Kidney (tissue), 14 donors: ENCODE data around the gene CHAT. TPM values are rescaled to one million over a fixed set of nuclear protein-coding genes. Genes with fewer than 3 reads are reported as not detected.
A peak's percentile ranks its signal among the peaks of the same experiment; 100 is the strongest.

ENCODE experiments used
- DNase-seq, 5 donors: peaks; one replicate each; pipeline ENCODE4 v3.0.0-alpha.2; 2013 to 2020
- FAIRE-seq: peaks from 2 replicates; lab custom pipeline; 2012; peaks lifted over from hg19 to GRCh38; lab: Jason Lieb, UNC
- H3K27ac ChIP-seq, 2 donors: one replicate each; pipeline ENCODE4 v1.7.0; 2013; ENCODE audit warnings: low read depth in 2 of 2, low read length in 2 of 2, inconsistent platforms in 1 of 2
- H3K27me3 ChIP-seq: one replicate; pipeline ENCODE4 v1.7.1; 2013; ENCODE audit warnings: low read length, inconsistent platforms; ENCODE audit not compliant: control insufficient read depth, insufficient read depth
- H3K36me3 ChIP-seq, 3 donors: one replicate each; pipeline versions ENCODE4 v1.7.0 to v1.7.1; 2013; ENCODE audit warnings: low read length in 3 of 3, control low read depth in 1 of 3, inconsistent platforms in 1 of 3; ENCODE audit not compliant: insufficient read depth in 3 of 3, control insufficient read depth in 2 of 3
- H3K4me1 ChIP-seq, 3 donors: one replicate each; pipeline versions ENCODE4 v1.7.0 to v1.7.1; 2013; ENCODE audit warnings: low read length in 3 of 3, inconsistent platforms in 1 of 3, low read depth in 1 of 3; ENCODE audit not compliant: control insufficient read depth in 2 of 3, insufficient read depth in 2 of 3
- H3K4me3 ChIP-seq, 3 donors: one replicate each; pipeline versions ENCODE4 v1.7.0 to v1.8.1; 2013; ENCODE audit warnings: low read length in 3 of 3, control low read depth in 1 of 3, inconsistent platforms in 1 of 3
- H3K9ac ChIP-seq, 3 donors: one replicate each; pipeline versions ENCODE4 v1.7.0 to v1.7.1; 2013; ENCODE audit warnings: low read length in 3 of 3, control low read depth in 1 of 3, inconsistent platforms in 1 of 3
- H3K9me3 ChIP-seq, 3 donors: one replicate each; pipeline versions ENCODE4 v1.7.0 to v1.7.1; 2013; ENCODE audit warnings: low read length in 3 of 3, control low read depth in 1 of 3, inconsistent platforms in 1 of 3; ENCODE audit not compliant: control insufficient read depth in 2 of 3, insufficient read depth in 1 of 3
- CTCF ChIP-seq: IDR thresholded peaks from 3 replicates; pipeline ENCODE4 v1.5.1; 2012; ENCODE audit warnings: mild to moderate bottlenecking, moderate library complexity, borderline replicate concordance; ENCODE audit not compliant: insufficient read depth; ENCODE audit errors: extremely low read depth
- intact Hi-C: fragments of 100-400 bp; cut with DNase I; formaldehyde crosslinking; loops from one replicate; pipeline ENCODE4 v1.11.1; 2022
- polyA plus RNA-seq: library from polyadenylated mRNA; stranded (reverse); fragments of 350-450 nt; fragmentation: Illumina TruSeq; extraction: RNeasy Lipid Tissue Mini Kit (QIAGEN cat#74804); gene quantifications from one replicate; pipeline ENCODE4 v1.2.3, GENCODE V29; 2014; ENCODE audit warnings: low read depth, low replicate concordance; ENCODE audit not compliant: insufficient read depth
- total RNA-seq: library from RNA; stranded (reverse); fragmentation: NEBNext Ultra II Directional; extraction: Animal tissue kit (Norgen Biotek cat#: 25700); gene quantifications from one replicate; pipeline ENCODE4 v1.2.1, GENCODE V29; 2021
- donor health status: control.
- donor health status: control.
- donor health status: control.
- donor health status: control.
- donor health status: control.
- donor health status: DM: yes; HTN: yes; CAD: no.
- donor health status: Normal renal cell carcinoma (clear cell type).

The CHAT gene
- total and polyA plus RNA-seq, 2 donors from 2014 or later: not detected

GRCh38 chr10:49601857-49602256 is 12.0 kb upstream of the CHAT start:
- no peaks in the 10 kb centered on the region for H3K4me1 ChIP-seq
- intact Hi-C loops: no loop called here
- H3K9ac ChIP-seq: no peak overlapping the region
- no peaks in the 10 kb centered on the region for H3K9me3 ChIP-seq
- H3K27ac ChIP-seq: no peak overlapping the region
- FAIRE-seq (no peak), DNase-seq (peak in 1 of 5 donors; percentile 4)
- no peak for TF ChIP-seq CTCF
- H3K4me3 ChIP-seq: no peak overlapping the region
- no peaks in the 10 kb centered on the region for H3K36me3 ChIP-seq
- no peaks in the 10 kb centered on the region for H3K27me3 ChIP-seq

- FAIRE-seq: no peak
- Histone ChIP-seq H3K9ac (no peak overlapping the region), H3K9me3 (no peaks in the 10 kb centered on the region), H3K27ac (no peak overlapping the region), H3K27me3 (peaks cover under 1% of the 10 kb centered on the region), H3K4me3 (no peak overlapping the region), H3K36me3 (no peaks in the 10 kb centered on the region), H3K4me1 (no peaks in the 10 kb centered on the region)
- peak in 1 of 5 donors; percentile 1 for DNase-seq
- intact Hi-C loops: no loop called here
- TF ChIP-seq CTCF: no peak
These were observed 11.3 kb upstream of the CHAT start for GRCh38 chr10:49602380-49603023.

- FAIRE-seq: no peak
- Histone ChIP-seq H3K27me3 (peaks cover 15% of the 10 kb centered on the region), H3K9me3 (no peaks in the 10 kb centered on the region), H3K27ac (no peak overlapping the region), H3K36me3 (no peaks in the 10 kb centered on the region), H3K4me3 (no peak overlapping the region), H3K9ac (no peak overlapping the region), H3K4me1 (peaks cover 0 to under 1% (median 0%) of the 10 kb centered on the region in 3 donors)
- no peak for TF ChIP-seq CTCF
- intact Hi-C loops: no loop called here
- peak in 1 of 5 donors; percentile 14 for DNase-seq
These were observed 8.5 kb upstream of the CHAT start for GRCh38 chr10:49605216-49605938.
